Fibroblast of mammary gland (primary cell): Measurements from ENCODE around the gene TLCD1.

Experiments
- DNase-seq: peaks from one replicate; pipeline ENCODE4 v3.0.0-alpha.2; 2010; ENCODE audit warnings: low read depth
- H3K4me3 ChIP-seq: 2 replicates; pipeline ENCODE4 v1.5.1; 2011; ENCODE audit warnings: low read depth, mild to moderate bottlenecking, low read length, moderate library complexity; ENCODE audit not compliant: control insufficient read depth
- TF ChIP-seq, protein P1 (sequence below): conservative IDR thresholded peaks from 2 replicates; pipeline ENCODE4 v1.5.1; 2011; ENCODE audit warnings: low read depth, low read length, inconsistent platforms; ENCODE audit not compliant: control insufficient read depth, insufficient read depth

The TLCD1 gene

DNA sequence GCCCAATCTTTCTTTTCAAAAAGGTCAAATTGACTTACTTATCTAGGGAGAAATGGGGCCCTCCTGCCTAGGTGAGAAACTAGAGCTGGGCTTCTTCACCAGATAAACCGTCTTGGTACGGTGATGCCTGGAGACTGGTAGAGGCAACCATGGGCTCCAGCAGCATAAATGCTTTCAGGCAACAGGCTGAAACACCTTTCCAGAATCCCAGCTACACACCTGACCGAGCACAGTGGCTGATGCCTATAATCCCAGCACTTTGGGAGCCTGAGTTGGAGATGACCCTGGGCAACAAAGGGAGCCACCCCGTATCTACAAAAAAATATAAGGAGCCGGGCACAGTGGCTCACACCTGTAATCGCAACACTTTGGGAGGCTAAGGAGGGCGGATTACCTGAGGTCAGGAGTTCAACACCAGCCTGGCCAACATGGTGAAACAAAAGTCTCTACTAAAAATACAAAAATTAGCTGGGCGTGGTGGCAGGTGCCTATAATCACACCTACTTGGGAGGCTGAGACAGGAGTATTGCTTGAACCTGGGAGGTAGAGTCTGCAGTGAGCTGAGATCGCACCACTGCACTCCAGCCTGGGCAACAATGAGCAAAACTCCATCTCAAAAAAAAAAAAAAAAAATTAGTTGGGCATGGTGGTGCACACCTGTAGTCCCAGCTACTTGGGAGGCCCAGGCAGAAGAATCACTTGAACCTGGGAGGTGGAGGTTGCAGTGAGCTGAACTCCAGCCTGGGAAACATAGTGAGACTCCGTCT is 25.8 kb upstream of the TLCD1 start:
- DNase-seq = no peak
- H3K4me3 ChIP-seq = no peak overlapping the region

DNA sequence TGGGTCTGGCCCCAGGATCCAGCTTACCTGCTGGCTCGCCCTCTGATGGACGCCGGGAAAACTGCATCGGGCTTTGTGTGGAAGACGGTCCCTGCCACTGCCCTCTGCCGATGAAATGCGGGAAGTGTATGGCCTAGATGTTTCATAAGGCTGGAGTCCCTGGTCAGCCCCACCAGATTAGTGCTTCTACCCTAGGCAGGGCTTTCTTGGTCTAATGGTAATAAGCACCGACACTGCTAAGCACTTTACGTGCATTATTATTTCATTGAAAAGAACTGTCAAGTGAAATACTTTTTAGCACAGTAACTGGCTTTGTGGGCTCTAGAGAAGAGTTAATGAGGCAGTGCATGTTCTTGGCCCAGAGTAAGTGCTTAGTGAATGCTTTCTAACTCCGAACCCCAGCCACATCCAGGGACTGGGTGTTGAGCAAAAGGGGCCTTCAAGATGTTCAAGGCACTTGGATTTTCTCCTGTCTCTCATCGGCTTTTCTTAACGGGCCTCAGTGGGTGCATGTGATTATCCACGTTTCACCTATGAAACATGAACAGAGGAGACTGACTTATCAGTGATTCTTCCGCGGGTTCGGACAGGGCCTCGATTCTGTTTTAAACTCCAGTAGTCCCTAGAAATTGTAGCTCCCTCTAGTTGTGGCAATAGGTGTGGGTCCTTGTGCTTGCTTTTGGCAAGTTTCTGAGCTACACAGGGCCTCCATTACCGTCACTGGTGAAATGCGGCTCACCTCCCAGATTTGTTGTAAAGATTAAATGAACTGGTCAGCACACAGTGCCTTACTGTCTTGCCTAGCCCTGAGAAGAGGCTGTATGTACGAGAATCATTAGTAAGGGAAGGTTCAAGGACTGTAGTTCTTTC is 24.4 kb upstream of the TLCD1 start:
- peak; percentile 91 for DNase-seq
- TF ChIP-seq, protein P1, sequence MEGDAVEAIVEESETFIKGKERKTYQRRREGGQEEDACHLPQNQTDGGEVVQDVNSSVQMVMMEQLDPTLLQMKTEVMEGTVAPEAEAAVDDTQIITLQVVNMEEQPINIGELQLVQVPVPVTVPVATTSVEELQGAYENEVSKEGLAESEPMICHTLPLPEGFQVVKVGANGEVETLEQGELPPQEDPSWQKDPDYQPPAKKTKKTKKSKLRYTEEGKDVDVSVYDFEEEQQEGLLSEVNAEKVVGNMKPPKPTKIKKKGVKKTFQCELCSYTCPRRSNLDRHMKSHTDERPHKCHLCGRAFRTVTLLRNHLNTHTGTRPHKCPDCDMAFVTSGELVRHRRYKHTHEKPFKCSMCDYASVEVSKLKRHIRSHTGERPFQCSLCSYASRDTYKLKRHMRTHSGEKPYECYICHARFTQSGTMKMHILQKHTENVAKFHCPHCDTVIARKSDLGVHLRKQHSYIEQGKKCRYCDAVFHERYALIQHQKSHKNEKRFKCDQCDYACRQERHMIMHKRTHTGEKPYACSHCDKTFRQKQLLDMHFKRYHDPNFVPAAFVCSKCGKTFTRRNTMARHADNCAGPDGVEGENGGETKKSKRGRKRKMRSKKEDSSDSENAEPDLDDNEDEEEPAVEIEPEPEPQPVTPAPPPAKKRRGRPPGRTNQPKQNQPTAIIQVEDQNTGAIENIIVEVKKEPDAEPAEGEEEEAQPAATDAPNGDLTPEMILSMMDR = peak; percentile 100
- H3K4me3 ChIP-seq = no peak overlapping the region

More for the DNA sequence above, 25.8 kb upstream of the TLCD1 start:
- TF ChIP-seq, protein P1 = no peak

DNA sequence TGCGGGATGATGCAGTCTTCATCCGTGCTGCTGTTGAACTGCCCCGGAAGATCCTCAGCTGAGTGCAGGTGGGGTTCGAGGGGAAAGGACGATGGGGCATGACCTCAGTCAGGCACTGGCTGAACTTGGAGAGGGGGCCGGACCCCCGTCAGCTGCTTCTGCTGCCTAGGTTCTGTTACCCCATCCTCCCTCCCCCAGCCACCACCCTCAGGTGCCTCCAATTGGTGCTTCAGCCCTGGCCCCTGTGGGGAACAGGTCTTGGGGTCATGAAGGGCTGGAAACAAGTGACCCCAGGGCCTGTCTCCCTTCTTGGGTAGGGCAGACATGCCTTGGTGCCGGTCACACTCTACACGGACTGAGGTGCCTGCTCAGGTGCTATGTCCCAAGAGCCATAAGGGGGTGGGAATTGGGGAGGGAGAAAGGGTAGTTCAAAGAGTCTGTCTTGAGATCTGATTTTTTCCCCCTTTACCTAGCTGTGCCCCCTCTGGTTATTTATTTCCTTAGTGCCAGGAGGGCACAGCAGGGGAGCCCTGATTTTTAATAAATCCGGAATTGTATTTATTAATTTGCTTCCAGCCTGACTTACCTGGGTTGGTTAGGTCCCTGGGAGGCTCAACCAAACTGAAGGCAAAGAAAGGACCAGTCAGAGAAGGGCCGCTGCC is 23.6 kb upstream of the TLCD1 start:
- DNase-seq = no peak
- TF ChIP-seq, protein P1 = no peak
- no peak overlapping the region for H3K4me3 ChIP-seq

DNA sequence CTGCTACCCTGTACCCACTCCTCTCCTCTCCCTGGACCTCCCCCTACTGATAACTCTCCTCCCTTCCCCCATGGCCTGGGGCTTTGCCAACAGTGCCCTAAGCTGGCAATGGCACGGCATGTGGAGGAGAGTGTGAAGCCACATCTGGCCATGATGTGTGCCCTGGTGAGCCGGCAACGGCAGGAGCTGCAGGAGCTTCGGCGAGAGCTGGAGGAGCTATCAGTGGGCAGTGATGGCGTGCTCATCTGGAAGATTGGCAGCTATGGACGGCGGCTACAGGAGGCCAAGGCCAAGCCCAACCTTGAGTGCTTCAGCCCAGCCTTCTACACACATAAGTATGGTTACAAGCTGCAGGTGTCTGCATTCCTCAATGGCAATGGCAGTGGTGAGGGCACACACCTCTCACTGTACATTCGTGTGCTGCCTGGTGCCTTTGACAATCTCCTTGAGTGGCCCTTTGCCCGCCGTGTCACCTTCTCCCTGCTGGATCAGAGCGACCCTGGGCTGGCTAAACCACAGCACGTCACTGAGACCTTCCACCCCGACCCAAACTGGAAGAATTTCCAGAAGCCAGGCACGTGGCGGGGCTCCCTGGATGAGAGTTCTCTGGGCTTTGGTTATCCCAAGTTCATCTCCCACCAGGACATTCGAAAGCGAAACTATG is 23.0 kb upstream of the TLCD1 start:
- TF ChIP-seq, protein P1 = no peak
- DNase-seq = no peak
- H3K4me3 ChIP-seq = no peak overlapping the region

DNA sequence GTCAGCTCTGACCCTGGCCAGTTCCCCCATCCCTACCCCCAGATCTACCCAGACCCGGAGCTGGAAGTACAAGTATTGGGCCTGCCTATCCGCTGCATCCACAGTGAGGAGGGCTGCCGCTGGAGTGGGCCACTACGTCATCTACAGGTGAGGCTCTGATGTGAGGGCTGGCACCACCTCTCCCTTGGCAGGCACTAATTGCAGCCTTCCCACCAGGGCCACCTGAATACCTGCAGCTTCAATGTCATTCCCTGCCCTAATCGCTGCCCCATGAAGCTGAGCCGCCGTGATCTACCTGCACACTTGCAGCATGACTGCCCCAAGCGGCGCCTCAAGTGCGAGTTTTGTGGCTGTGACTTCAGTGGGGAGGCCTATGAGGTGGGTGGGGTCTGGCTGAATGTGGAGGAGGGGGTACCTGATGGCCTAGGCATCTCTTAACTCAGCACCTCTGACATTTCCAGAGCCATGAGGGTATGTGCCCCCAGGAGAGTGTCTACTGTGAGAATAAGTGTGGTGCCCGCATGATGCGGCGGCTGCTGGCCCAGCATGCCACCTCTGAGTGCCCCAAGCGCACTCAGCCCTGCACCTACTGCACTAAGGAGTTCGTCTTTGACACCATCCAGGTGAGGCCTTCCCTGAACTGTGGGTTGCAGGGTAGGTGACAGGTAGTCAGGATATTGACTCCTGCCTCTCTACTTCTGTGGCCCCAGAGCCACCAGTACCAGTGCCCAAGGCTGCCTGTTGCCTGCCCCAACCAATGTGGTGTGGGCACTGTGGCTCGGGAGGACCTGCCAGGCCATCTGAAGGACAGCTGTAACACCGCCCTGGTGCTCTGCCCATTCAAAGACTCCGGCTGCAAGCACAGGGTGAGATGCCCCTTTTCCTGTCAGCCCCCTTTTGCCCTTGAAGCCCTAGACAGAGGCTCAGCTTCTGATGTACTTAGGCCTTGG is 22.0 kb upstream of the TLCD1 start:
- no peak overlapping the region for H3K4me3 ChIP-seq
- TF ChIP-seq, protein P1 = no peak
- no peak for DNase-seq
